K562 (cell line): ENCODE data around the gene CHSY1. TPM values are rescaled to one million over a fixed set of nuclear protein-coding genes. Genes with fewer than 3 reads are reported as not detected.

ENCODE experiments used
- DDX20 ChIP-seq: fragments of 450-650 bp; IDR thresholded peaks from 2 replicates; pipeline ENCODE4 v1.6.1; 2016; ENCODE audit warnings: missing genetic modification characterization, low read depth, mild to moderate bottlenecking, missing compliant biosample characterization, moderate library complexity
- NFYB ChIP-seq: IDR thresholded peaks from 2 replicates; pipeline ENCODE4 v1.6.1; 2011; ENCODE audit warnings: mild to moderate bottlenecking, moderate library complexity; ENCODE audit not compliant: insufficient read length; ENCODE audit errors: extremely low read depth
- ZNF699 ChIP-seq: fragments of 250-450 bp; sonication (Bioruptor Pico); IDR thresholded peaks from 2 replicates; pipeline ENCODE4 v1.8.0; 2021; ENCODE audit warnings: mild to moderate bottlenecking, moderate library complexity; ENCODE audit not compliant: insufficient replicate concordance
- ZNF76 ChIP-seq: fragments of 250-450 bp; sonication (Bioruptor Pico); IDR thresholded peaks from 2 replicates; pipeline ENCODE4 v1.4.0; 2020; ENCODE audit warnings: mild to moderate bottlenecking, moderate library complexity, borderline replicate concordance
- polyA plus RNA-seq, 8 experiments: library from polyadenylated mRNA; depleted of rRNA in 4 of 8; stranded (reverse) in 5 of 8; unstranded in 3 of 8; fragments of >200 nt; fragmentation: Nextera tagmentation in 2 of 8; fragmentation: Illumina TruSeq in 1 of 8; extraction: Ambion mirVana in 2 of 8; extraction: Trizol in 1 of 8; gene quantifications; 2 replicates each; pipeline versions ENCODE4 v1.2.1 to v1.2.3, GENCODE V29; 2011 to 2014; ENCODE audit warnings: inconsistent platforms in 1 of 8, missing spikeins in 1 of 8
- total RNA-seq, 7 experiments: library from RNA; depleted of rRNA in 6 of 7; stranded (reverse); fragments of >200 nt in 6 of 7; fragmentation: Illumina TruSeq in 2 of 7; extraction: Trizol in 2 of 7; gene quantifications; 2 replicates each; pipeline versions ENCODE4 v1.2.1 to v1.2.3, GENCODE V29; 2011 to 2021; ENCODE audit warnings: low replicate concordance in 1 of 7
- TF ChIP-seq, protein P1 (sequence below), 3 experiments: fragments of 200-800 bp in 1 of 3; sonication (Bioruptor generic) in 1 of 3; sonication (generic) in 1 of 3; formaldehyde crosslinking in 1 of 3; IDR thresholded peaks; 2 replicates each; pipeline versions ENCODE4 v1.6.1 to v1.8.0; 2016 to 2022; ENCODE audit warnings: mild to moderate bottlenecking in 2 of 3, missing compliant biosample characterization in 2 of 3, missing genetic modification characterization in 2 of 3, missing genetic modification reagents in 1 of 3
- TF ChIP-seq, protein P2 (sequence below): fragments of 450-650 bp; IDR thresholded peaks from 2 replicates; pipeline ENCODE4 v1.6.1; 2017; ENCODE audit warnings: antibody characterized with exemption
- TF ChIP-seq, protein P3 (sequence below): fragments of 200-800 bp; sonication (Bioruptor generic); IDR thresholded peaks from 2 replicates; pipeline ENCODE4 v1.6.1; 2017; ENCODE audit warnings: missing genetic modification characterization, missing compliant biosample characterization

The CHSY1 gene
- total and polyA plus RNA-seq, 9 of the 15 experiments (the other 6 are each of a cell fraction or from before 2014, with no cell fraction given) = 7.0 to 16.4 (median 13.4) TPM

DNA sequence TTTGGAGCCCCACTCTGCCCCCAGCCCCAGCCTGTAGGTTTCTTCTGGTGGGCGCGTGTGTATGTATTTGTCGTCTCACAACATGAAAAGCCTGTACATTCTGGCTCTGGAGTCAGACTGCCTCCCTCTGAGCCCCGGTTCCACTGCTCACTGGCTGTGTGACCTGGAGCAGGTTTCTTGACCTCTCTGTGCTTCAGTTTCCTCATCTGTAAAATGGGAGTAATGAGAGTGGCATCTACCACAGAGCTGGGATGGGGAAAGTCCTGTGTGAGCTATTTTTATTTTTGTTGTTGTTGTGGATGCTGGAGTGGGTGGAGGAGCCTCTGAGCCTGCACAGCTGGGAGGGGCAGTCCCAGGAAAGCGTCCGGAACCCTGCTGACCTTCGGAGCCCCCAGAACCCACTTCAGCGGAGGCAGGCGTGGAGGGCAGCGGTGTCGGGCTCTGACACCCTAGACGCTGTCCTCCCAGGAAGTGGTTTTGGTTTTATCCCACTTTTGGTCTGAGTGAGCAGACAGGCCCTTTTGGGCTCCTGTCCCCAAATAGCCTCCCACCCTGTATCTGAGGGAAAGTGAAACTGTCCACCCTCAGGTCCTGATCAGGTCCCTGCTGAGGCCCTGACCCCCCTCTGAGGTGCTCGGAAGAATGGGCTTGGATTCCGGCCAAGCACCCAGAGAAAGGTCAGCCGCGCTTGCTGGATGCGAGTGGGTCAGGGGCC is 103.5 kb downstream of the CHSY1 start (continued):
- TF ChIP-seq, protein P1, sequence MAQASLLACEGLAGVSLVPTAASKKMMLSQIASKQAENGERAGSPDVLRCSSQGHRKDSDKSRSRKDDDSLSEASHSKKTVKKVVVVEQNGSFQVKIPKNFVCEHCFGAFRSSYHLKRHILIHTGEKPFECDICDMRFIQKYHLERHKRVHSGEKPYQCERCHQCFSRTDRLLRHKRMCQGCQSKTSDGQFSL (CRISPR knock-in tag; IDR thresholded peaks at IDR 0.05) = no peak
- TF ChIP-seq, protein P1 (tag; IDR thresholded peaks at IDR 0.05) = no peak
- TF ChIP-seq NFYB = no peak
- TF ChIP-seq ZNF699 (CRISPR knock-in tag) = no peak
- TF ChIP-seq, protein P2, sequence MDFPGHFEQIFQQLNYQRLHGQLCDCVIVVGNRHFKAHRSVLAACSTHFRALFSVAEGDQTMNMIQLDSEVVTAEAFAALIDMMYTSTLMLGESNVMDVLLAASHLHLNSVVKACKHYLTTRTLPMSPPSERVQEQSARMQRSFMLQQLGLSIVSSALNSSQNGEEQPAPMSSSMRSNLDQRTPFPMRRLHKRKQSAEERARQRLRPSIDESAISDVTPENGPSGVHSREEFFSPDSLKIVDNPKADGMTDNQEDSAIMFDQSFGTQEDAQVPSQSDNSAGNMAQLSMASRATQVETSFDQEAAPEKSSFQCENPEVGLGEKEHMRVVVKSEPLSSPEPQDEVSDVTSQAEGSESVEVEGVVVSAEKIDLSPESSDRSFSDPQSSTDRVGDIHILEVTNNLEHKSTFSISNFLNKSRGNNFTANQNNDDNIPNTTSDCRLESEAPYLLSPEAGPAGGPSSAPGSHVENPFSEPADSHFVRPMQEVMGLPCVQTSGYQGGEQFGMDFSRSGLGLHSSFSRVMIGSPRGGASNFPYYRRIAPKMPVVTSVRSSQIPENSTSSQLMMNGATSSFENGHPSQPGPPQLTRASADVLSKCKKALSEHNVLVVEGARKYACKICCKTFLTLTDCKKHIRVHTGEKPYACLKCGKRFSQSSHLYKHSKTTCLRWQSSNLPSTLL = no peak
- no peak for TF ChIP-seq ZNF76 (CRISPR knock-in tag)
- no peak for TF ChIP-seq DDX20
- TF ChIP-seq, protein P3, sequence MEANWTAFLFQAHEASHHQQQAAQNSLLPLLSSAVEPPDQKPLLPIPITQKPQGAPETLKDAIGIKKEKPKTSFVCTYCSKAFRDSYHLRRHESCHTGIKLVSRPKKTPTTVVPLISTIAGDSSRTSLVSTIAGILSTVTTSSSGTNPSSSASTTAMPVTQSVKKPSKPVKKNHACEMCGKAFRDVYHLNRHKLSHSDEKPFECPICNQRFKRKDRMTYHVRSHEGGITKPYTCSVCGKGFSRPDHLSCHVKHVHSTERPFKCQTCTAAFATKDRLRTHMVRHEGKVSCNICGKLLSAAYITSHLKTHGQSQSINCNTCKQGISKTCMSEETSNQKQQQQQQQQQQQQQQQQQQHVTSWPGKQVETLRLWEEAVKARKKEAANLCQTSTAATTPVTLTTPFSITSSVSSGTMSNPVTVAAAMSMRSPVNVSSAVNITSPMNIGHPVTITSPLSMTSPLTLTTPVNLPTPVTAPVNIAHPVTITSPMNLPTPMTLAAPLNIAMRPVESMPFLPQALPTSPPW (CRISPR knock-in tag) = peak; percentile 15; the same call in 1 of the 2 replicates
- TF ChIP-seq, all 486 proteins: peak for 20
